ENCODE measurements around the gene PCDHGB1.
"Not testable (repeated sequence)": the region's sequence is repeated elsewhere in the genome, so short reads cannot be mapped to it uniquely, and the experiment has no call there.

Gene PCDHGB1

GRCh38 chr5:141384471-141385267, 34.8 kb downstream of the PCDHGB1 start:
- no peak for DNase-seq

GRCh38 chr5:141387557-141388311, 37.8 kb downstream of the PCDHGB1 start, which contains the start of gene PCDHGB4:
PCDHGB4 (plus strand) TSS chr5:141387698; CDS start chr5:141387885, 187 bp downstream.
- peak; percentile 22 for DNase-seq

- DNase-seq = no peak
Measured at GRCh38 chr5:141388661-141389060, 38.8 kb downstream of the PCDHGB1 start.

DNA sequence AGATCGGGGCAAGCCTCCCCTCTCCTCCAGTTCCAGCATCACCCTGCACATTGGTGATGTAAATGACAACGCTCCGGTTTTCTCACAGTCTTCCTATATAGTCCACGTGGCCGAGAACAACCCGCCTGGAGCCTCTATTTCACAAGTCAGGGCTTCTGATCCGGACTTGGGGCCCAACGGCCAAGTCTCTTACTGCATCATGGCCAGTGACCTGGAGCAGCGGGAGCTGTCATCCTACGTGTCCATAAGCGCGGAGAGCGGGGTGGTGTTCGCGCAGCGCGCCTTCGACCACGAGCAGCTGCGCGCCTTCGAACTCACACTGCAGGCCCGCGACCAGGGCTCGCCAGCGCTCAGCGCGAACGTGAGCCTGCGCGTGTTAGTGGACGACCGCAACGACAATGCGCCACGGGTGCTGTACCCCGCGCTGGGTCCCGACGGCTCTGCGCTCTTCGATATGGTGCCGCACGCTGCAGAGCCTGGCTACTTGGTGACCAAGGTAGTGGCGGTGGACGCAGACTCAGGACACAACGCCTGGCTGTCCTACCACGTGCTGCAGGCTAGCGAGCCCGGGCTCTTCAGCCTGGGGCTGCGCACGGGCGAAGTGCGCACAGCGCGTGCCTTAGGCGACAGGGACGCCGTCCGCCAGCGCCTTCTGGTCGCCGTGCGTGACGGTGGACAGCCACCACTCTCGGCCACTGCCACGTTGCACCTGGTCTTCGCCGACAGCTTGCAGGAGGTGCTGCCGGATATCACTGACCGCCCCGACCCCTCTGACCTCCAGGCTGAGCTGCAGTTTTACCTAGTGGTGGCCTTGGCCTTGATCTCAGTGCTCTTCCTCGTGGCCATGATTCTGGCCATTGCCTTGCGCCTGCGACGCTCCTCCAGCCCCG, 39.5 kb downstream of the PCDHGB1 start:
- no peak for DNase-seq

GRCh38 chr5:141392429-141393198, 42.7 kb downstream of the PCDHGB1 start, which contains the start of gene PCDHGA8:
PCDHGA8 (plus strand) TSS chr5:141392633; CDS start chr5:141392814, 181 bp downstream.
- DNase-seq = no peak

DNA sequence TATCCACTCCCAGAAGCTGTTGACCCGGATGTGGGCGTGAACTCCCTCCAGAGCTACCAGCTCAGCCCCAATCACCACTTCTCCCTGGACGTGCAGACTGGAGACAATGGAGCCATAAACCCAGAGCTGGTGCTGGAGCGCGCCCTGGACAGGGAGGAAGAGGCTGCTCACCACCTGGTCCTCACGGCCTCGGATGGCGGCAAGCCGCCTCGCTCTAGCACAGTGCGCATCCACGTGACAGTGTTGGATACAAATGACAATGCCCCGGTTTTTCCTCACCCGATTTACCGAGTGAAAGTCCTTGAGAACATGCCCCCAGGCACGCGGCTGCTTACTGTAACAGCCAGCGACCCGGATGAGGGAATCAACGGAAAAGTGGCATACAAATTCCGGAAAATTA, 43.4 kb downstream of the PCDHGB1 start:
- DNase-seq = no peak

DNA sequence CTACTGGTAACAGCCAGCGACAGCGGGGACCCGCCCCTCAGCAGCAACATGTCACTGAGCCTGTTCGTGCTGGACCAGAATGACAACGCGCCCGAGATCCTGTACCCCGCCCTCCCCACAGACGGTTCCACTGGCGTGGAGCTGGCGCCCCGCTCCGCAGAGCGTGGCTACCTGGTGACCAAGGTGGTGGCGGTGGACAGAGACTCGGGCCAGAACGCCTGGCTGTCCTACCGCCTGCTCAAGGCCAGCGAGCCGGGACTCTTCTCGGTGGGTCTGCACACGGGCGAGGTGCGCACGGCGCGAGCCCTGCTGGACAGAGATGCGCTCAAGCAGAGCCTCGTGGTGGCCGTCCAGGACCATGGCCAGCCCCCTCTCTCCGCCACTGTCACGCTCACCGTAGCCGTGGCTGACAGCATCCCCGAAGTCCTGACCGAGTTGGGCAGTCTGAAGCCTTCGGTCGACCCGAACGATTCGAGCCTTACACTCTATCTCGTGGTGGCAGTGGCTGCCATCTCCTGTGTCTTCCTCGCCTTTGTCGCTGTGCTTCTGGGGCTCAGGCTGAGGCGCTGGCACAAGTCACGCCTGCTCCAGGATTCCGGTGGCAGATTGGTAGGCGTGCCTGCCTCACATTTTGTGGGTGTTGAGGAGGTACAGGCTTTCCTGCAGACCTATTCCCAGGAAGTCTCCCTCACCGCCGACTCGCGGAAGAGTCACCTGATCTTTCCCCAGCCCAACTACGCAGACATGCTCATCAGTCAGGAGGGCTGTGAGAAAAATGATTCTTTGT, 44.7 kb downstream of the PCDHGB1 start:
- not testable (repeated sequence) for DNase-seq

DNA sequence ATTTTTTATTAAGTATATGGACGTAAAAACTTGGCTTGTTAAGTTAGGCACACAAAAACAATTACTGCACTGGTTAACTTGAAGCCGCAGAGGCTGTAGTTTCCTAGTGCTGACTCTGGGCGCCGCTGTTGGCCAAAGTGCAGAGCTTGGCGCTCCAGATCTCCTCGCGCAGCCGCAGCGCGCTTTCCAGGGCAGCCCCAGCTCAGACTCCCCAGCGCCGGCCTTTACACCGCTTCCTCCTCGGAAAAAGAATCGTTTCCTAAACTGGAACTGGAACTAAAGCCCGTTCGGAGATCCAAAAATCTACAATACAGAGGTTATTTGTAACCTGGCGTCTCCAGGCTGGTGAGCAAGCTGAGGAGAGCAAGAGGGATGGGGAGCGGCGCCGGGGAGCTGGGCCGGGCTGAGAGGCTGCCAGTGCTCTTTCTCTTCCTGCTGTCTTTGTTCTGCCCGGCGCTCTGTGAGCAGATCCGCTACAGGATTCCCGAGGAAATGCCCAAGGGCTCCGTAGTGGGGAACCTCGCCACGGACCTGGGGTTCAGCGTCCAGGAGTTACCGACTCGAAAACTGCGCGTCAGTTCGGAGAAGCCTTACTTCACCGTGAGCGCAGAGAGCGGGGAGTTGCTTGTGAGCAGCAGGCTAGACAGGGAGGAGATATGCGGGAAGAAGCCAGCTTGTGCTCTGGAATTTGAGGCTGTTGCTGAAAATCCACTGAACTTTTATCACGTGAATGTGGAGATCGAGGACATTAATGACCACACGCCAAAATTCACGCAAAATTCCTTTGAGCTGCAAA, 48.1 kb downstream of the PCDHGB1 start, which contains the start of gene PCDHGB5:
TSS of gene PCDHGB5 (plus strand) at position 192 of the 796 bp plus-strand sequence. CDS start at position 373, 181 bp downstream.
- DNase-seq = not testable (repeated sequence)

GRCh38 chr5:141398608-141399007, 48.7 kb downstream of the PCDHGB1 start:
- DNase-seq = no peak

GRCh38 chr5:141399555-141400258, 49.8 kb downstream of the PCDHGB1 start:
- DNase-seq = no peak

Data from retina (tissue), 1 donor.